Chondrocyte (in vitro differentiated cells): ENCODE results near the gene SHB. TPM values are rescaled to one million over a fixed set of nuclear protein-coding genes. Genes with fewer than 3 reads are reported as not detected.

Experiments used
- DNase-seq: peaks from one replicate; pipeline ENCODE4 v3.0.0; 2021; ENCODE audit warnings: mixed read lengths, low spot score
- H3K27ac Mint-ChIP-seq: one replicate; pipeline ENCODE4 v1.8.0; 2021; ENCODE audit warnings: mild to moderate bottlenecking, moderate library complexity, mixed read lengths; ENCODE audit not compliant: unreplicated experiment
- H3K27me3 Mint-ChIP-seq: 2 replicates; pipeline ENCODE4 v1.8.0; 2021; ENCODE audit warnings: low read depth, mixed read lengths
- H3K36me3 Mint-ChIP-seq: 2 replicates; pipeline ENCODE4 v1.8.0; 2021; ENCODE audit warnings: low read depth, mixed read lengths
- H3K4me1 Mint-ChIP-seq: 2 replicates; pipeline ENCODE4 v1.8.0; 2021; ENCODE audit warnings: low read depth, mild to moderate bottlenecking, mixed read lengths
- H3K4me3 Mint-ChIP-seq: one replicate; pipeline ENCODE4 v1.8.0; 2021; ENCODE audit warnings: mild to moderate bottlenecking, moderate library complexity, mixed read lengths; ENCODE audit not compliant: unreplicated experiment
- H3K9me3 Mint-ChIP-seq: 2 replicates; pipeline ENCODE4 v1.8.0; 2021; ENCODE audit warnings: low read depth, mixed read lengths
- CTCF ChIP-seq: fragments of 200-600 bp; sonication (generic); IDR thresholded peaks from 2 replicates; pipeline ENCODE4 v1.5.0; 2021; ENCODE audit warnings: antibody characterized with exemption, mild to moderate bottlenecking, moderate library complexity
- total RNA-seq: library from RNA; stranded (reverse); gene quantifications from 3 replicates; pipeline ENCODE4 v1.2.1, GENCODE V29; 2021

The SHB gene
- total RNA-seq, 1 donor from 2014 or later: 23.8 TPM

- peak; percentile 25 for DNase-seq
- Mint-ChIP-seq H3K4me3 (no peak overlapping the region), H3K4me1 (peaks cover 35% of the 10 kb centered on the region), H3K27ac (no peak overlapping the region), H3K27me3 (no peaks in the 10 kb centered on the region), H3K36me3 (peaks cover 23% of the 10 kb centered on the region), H3K9me3 (peaks cover 6% of the 10 kb centered on the region)
- TF ChIP-seq CTCF: no peak
These were observed 111.9 kb downstream of the SHB start for GRCh38 chr9:37956904-37957663.

- no peak for TF ChIP-seq CTCF
- DNase-seq: no peak
- H3K4me1 Mint-ChIP-seq: peaks cover 42% of the 10 kb centered on the region
- no peak overlapping the region for H3K4me3 Mint-ChIP-seq
- peaks cover 25% of the 10 kb centered on the region for H3K36me3 Mint-ChIP-seq
- H3K9me3 Mint-ChIP-seq: peaks cover 6% of the 10 kb centered on the region
- H3K27ac Mint-ChIP-seq: no peak overlapping the region
- H3K27me3 Mint-ChIP-seq: no peaks in the 10 kb centered on the region
These were observed 112.6 kb downstream of the SHB start for GRCh38 chr9:37956423-37956820.

GRCh38 chr9:37955781-37956422, 113.1 kb downstream of the SHB start:
- no peaks in the 10 kb centered on the region for H3K27me3 Mint-ChIP-seq
- no peak for DNase-seq
- peaks cover 25% of the 10 kb centered on the region for H3K36me3 Mint-ChIP-seq
- no peak overlapping the region for H3K27ac Mint-ChIP-seq
- H3K4me3 Mint-ChIP-seq: no peak overlapping the region
- H3K4me1 Mint-ChIP-seq: peaks cover 47% of the 10 kb centered on the region
- peaks cover 6% of the 10 kb centered on the region for H3K9me3 Mint-ChIP-seq
- no peak for TF ChIP-seq CTCF

GRCh38 chr9:37954581-37954981, 114.4 kb downstream of the SHB start:
- H3K36me3 Mint-ChIP-seq: peaks cover 25% of the 10 kb centered on the region
- no peaks in the 10 kb centered on the region for H3K27me3 Mint-ChIP-seq
- peak overlapping the region; percentile 94 for H3K27ac Mint-ChIP-seq
- peaks cover 60% of the 10 kb centered on the region for H3K4me1 Mint-ChIP-seq
- TF ChIP-seq CTCF: no peak
- peak; percentile 58 for DNase-seq
- H3K4me3 Mint-ChIP-seq: no peak overlapping the region
- peaks cover 6% of the 10 kb centered on the region for H3K9me3 Mint-ChIP-seq

GRCh38 chr9:37953775-37954437, 115.1 kb downstream of the SHB start:
- Mint-ChIP-seq H3K4me3 (no peak overlapping the region), H3K9me3 (peaks cover 6% of the 10 kb centered on the region), H3K4me1 (peaks cover 65% of the 10 kb centered on the region), H3K36me3 (peaks cover 25% of the 10 kb centered on the region), H3K27ac (peak overlapping the region; percentile 94), H3K27me3 (no peaks in the 10 kb centered on the region)
- DNase-seq: peak; percentile 55
- TF ChIP-seq CTCF: no peak
